Astrocyte (in vitro differentiated cells and primary cell): ENCODE results near the gene C3orf22. TPM values are rescaled to one million over a fixed set of nuclear protein-coding genes. Genes with fewer than 3 reads are reported as not detected.

Experiments
- DNase-seq: peaks from one replicate; pipeline ENCODE4 v3.0.0-alpha.2; 2010; ENCODE audit warnings: low read depth
- FAIRE-seq: peaks from 2 replicates; lab custom pipeline; 2011; peaks lifted over from hg19 to GRCh38; lab: Jason Lieb, UNC
- H2AFZ ChIP-seq: 2 replicates; pipeline ENCODE4 v1.6.0; 2012; ENCODE audit warnings: low read depth, low read length, inconsistent platforms
- H3K27ac ChIP-seq: 2 replicates; pipeline ENCODE4 v1.5.1; 2011; ENCODE audit warnings: low read depth, low read length, inconsistent platforms
- H3K27me3 ChIP-seq: 2 replicates; pipeline ENCODE4 v1.6.0; 2011; ENCODE audit warnings: low read length, inconsistent platforms; ENCODE audit not compliant: insufficient read depth
- H3K36me3 ChIP-seq: 2 replicates; pipeline ENCODE4 v1.5.1; 2011; ENCODE audit warnings: low read length, inconsistent platforms; ENCODE audit not compliant: insufficient read depth
- H3K4me1 ChIP-seq: 2 replicates; pipeline ENCODE4 v1.5.1; 2011; ENCODE audit warnings: low read length, inconsistent platforms; ENCODE audit not compliant: insufficient read depth
- H3K4me2 ChIP-seq: 2 replicates; pipeline ENCODE4 v1.6.0; 2012; ENCODE audit warnings: low read length, inconsistent platforms
- H3K4me3 ChIP-seq: 2 replicates; pipeline ENCODE4 v1.5.1; 2011; ENCODE audit warnings: low read depth, mild to moderate bottlenecking, low read length, inconsistent platforms; ENCODE audit not compliant: insufficient read depth
- H3K79me2 ChIP-seq: 2 replicates; pipeline ENCODE4 v1.6.0; 2012; ENCODE audit warnings: mild to moderate bottlenecking, low read length, inconsistent platforms; ENCODE audit not compliant: insufficient read depth
- H3K9ac ChIP-seq: 2 replicates; pipeline ENCODE4 v1.6.0; 2012; ENCODE audit warnings: mild to moderate bottlenecking, low read length, inconsistent platforms
- H3K9me3 ChIP-seq: 2 replicates; pipeline ENCODE4 v1.5.1; 2012; ENCODE audit warnings: low read depth, mild to moderate bottlenecking, low read length, inconsistent platforms; ENCODE audit not compliant: insufficient read depth
- H4K20me1 ChIP-seq: 2 replicates; pipeline ENCODE4 v1.6.0; 2012; ENCODE audit warnings: low read length, inconsistent platforms; ENCODE audit not compliant: insufficient read depth
- H3K27ac Mint-ChIP-seq: one replicate; pipeline ENCODE4 v1.8.0; 2021; ENCODE audit warnings: mild to moderate bottlenecking, mixed read lengths; ENCODE audit not compliant: unreplicated experiment
- H3K27me3 Mint-ChIP-seq: one replicate; pipeline ENCODE4 v1.8.0; 2021; ENCODE audit warnings: low read depth, mixed read lengths; ENCODE audit not compliant: unreplicated experiment
- H3K36me3 Mint-ChIP-seq: one replicate; pipeline ENCODE4 v1.8.0; 2021; ENCODE audit warnings: low read depth, mixed read lengths; ENCODE audit not compliant: unreplicated experiment
- H3K4me1 Mint-ChIP-seq: one replicate; pipeline ENCODE4 v1.8.0; 2021; ENCODE audit warnings: low read depth, mixed read lengths; ENCODE audit not compliant: unreplicated experiment
- H3K4me3 Mint-ChIP-seq: one replicate; pipeline ENCODE4 v1.8.0; 2021; ENCODE audit warnings: mild to moderate bottlenecking, moderate library complexity, mixed read lengths; ENCODE audit not compliant: unreplicated experiment
- H3K9me3 Mint-ChIP-seq: one replicate; pipeline ENCODE4 v1.8.0; 2021; ENCODE audit warnings: mild to moderate bottlenecking, mixed read lengths; ENCODE audit not compliant: unreplicated experiment
- CTCF ChIP-seq: IDR thresholded peaks from 2 replicates; pipeline ENCODE4 v1.5.1; 2011; ENCODE audit warnings: low read depth, mild to moderate bottlenecking, inconsistent platforms, low read length, moderate library complexity; ENCODE audit not compliant: insufficient read depth
- EZH2 ChIP-seq: IDR thresholded peaks from 2 replicates; pipeline ENCODE4 v1.6.1; 2012; ENCODE audit warnings: mild to moderate bottlenecking, low read length, inconsistent platforms; ENCODE audit not compliant: insufficient read depth
- total RNA-seq: library from RNA; stranded (reverse); gene quantifications from 2 replicates; pipeline ENCODE4 v1.2.1, GENCODE V29; 2021

C3orf22 gene
- total RNA-seq, 1 donor from 2014 or later: not detected

GRCh38 chr3:126503701-126504100 lies 55.0 kb downstream of the C3orf22 start:
- Histone ChIP-seq H3K4me1 (no peaks in the 10 kb centered on the region), H4K20me1 (no peaks in the 10 kb centered on the region), H3K36me3 (no peaks in the 10 kb centered on the region), H3K27me3 (no peaks in the 10 kb centered on the region), H3K79me2 (no peaks in the 10 kb centered on the region), H3K9ac (no peak overlapping the region), H3K9me3 (no peaks in the 10 kb centered on the region), H3K4me2 (no peak overlapping the region), H3K4me3 (no peak overlapping the region), H2AFZ (no peak overlapping the region), H3K27ac (no peak overlapping the region)
- TF ChIP-seq EZH2 (no peak), CTCF (no peak)
- H3K27ac Mint-ChIP-seq: no peak overlapping the region
- H3K36me3 Mint-ChIP-seq: no peaks in the 10 kb centered on the region
- peaks cover 1% of the 10 kb centered on the region for H3K9me3 Mint-ChIP-seq
- peaks cover 1% of the 10 kb centered on the region for H3K4me1 Mint-ChIP-seq
- no peak for DNase-seq
- FAIRE-seq: no peak
- H3K4me3 Mint-ChIP-seq: no peak overlapping the region
- H3K27me3 Mint-ChIP-seq: peaks cover 23% of the 10 kb centered on the region

DNA sequence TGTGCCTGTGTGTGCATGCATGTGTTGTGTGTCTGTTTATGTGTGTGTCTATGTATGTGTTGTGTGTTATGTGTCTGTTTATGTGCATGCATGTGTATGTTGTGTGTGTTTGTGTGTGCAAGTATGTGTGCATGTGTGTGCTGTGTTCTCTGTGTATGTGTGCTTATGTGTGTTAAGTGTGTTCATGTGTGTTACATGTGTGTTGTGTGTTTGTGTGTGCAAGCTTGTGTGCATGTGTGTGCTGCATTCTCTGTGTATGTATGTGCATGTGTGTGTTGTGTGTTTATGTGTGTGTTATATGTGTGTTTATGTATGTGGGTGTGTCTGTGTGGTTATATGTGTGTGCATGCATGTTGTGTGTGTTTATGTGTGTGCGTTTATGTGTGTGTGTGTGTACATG lies 56.1 kb downstream of the C3orf22 start:
- H3K9me3 ChIP-seq: no peaks in the 10 kb centered on the region
- Mint-ChIP-seq H3K27ac (no peak overlapping the region), H3K4me1 (no peaks in the 10 kb centered on the region), H3K4me3 (no peak overlapping the region), H3K9me3 (peaks cover 1% of the 10 kb centered on the region), H3K27me3 (peaks cover 23% of the 10 kb centered on the region), H3K36me3 (no peaks in the 10 kb centered on the region)
- FAIRE-seq (peak; percentile 20), DNase-seq (no peak)
- no peak overlapping the region for H3K9ac ChIP-seq
- H3K4me3 ChIP-seq: no peak overlapping the region
- no peak overlapping the region for H2AFZ ChIP-seq
- no peak overlapping the region for H3K4me2 ChIP-seq
- TF ChIP-seq EZH2: no peak
- no peak for TF ChIP-seq CTCF
- no peaks in the 10 kb centered on the region for H4K20me1 ChIP-seq
- H3K4me1 ChIP-seq: no peaks in the 10 kb centered on the region
- H3K27ac ChIP-seq: no peak overlapping the region
- no peaks in the 10 kb centered on the region for H3K79me2 ChIP-seq
- no peaks in the 10 kb centered on the region for H3K36me3 ChIP-seq
- no peaks in the 10 kb centered on the region for H3K27me3 ChIP-seq

- Histone ChIP-seq H3K9me3 (no peaks in the 10 kb centered on the region), H3K79me2 (no peaks in the 10 kb centered on the region), H3K4me2 (no peak overlapping the region), H3K27ac (no peak overlapping the region), H3K36me3 (no peaks in the 10 kb centered on the region), H4K20me1 (no peaks in the 10 kb centered on the region), H3K4me3 (no peak overlapping the region), H2AFZ (no peak overlapping the region), H3K27me3 (no peaks in the 10 kb centered on the region), H3K4me1 (no peaks in the 10 kb centered on the region), H3K9ac (no peak overlapping the region)
- peaks cover 25% of the 10 kb centered on the region for H3K27me3 Mint-ChIP-seq
- H3K4me3 Mint-ChIP-seq: no peak overlapping the region
- no peaks in the 10 kb centered on the region for H3K36me3 Mint-ChIP-seq
- TF ChIP-seq EZH2 (no peak), CTCF (no peak)
- H3K4me1 Mint-ChIP-seq: no peaks in the 10 kb centered on the region
- FAIRE-seq: no peak
- DNase-seq: no peak
- H3K27ac Mint-ChIP-seq: no peak overlapping the region
- H3K9me3 Mint-ChIP-seq: peaks cover 1% of the 10 kb centered on the region
These were observed 57.0 kb downstream of the C3orf22 start for GRCh38 chr3:126501736-126502135.
